NCI-H1436 treated with DMSO at 0.1 percent for 48 hours (cell line): ENCODE measurements around the gene RNU4-1.
"Not testable (repeated sequence)": the region's sequence is repeated elsewhere in the genome, so short reads cannot be mapped to it uniquely, and the experiment has no call there.

Experiments used
- DNase-seq: peaks from one replicate; lab custom pipeline; 2025; lab: John Stamatoyannopoulos, UW

Gene RNU4-1

DNA sequence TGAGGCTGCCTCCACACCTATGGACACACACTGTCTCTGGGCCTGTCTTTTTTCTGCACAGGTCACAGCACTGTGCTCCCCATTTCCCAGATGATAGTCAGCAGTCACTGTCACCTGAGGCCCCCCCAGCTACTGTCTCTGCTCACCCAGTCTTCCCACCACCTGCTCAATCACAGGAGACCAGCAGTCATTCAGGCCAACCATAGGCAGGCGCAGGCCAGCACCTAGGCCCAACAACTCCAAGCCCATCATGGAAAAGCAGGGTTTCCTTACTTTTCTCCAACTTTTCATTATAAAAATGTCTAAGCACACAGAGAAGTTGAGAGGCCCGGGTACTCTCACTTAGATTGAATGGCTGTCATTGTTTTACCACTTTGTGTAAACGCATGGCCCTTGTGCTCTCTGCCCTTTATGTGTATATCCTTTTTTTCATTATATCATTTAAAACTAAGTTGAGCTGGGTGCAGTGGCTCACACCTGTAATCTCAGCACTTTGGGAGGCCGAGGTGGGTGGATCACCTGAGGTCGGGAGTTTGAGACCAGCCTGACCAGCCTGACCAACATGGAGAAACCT lies 34.6 kb downstream of the RNU4-1 start:
- no peak for DNase-seq

DNA sequence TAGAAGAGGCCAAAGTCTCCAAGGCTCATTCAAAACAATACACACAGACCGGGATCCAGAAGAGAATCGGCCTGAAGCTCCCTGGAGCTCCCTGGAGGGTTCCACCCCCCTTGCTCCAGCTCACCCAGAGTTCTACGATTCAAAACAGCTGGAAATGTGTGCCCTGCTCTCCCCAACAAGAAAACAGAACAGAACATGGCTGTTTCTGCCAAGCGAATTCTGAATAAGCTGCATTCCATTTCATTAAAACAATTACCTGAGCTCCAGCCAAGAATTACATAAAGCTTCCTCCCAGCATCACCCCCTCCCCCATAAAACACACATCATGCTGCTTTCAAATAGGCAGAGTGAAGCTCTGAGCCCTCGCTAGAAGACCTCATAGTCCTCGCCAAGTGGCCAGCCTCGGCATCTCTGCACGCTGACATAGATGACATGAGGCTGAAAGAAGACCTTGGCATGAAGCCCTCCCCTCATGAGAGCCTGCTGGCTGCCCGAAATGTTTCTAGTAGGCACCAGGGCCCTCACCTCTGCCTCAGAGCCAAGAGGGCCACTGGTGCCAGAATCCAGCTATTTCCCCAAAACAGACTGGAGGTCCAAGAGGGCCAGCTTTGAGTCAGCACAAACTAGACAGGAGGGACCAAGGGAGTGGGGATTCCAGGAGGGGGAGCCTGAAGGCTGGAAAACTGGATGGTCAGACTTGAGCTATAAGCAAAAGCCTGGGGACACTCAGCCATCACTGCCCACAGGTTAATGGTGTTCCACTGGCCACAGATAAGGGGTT lies 35.8 kb downstream of the RNU4-1 start:
- DNase-seq: no peak

DNA sequence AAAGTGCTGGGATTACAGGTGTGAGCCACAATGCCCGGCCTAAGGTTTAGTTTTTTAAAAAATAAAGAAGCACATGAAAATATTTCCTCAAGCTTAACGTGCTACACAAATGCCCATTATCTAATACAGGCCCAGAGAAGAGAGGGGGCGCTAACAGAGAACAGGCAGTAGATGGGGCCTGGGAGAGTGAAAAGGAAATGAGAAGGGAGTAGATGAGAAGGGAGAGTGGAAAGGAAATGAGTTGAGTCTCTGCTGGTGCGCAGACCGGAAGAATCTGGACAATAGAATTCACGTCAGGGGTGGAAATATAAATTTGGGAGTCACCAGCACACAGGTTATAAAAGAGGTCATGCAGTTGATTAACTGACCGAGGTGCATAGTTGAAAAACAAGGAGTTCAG lies 38.2 kb downstream of the RNU4-1 start:
- DNase-seq: no peak

- not testable (repeated sequence) for DNase-seq
Measured at GRCh38 chr12:120253313-120253712, 39.7 kb downstream of the RNU4-1 start.

GRCh38 chr12:120252071-120252906 lies 40.7 kb downstream of the RNU4-1 start:
- DNase-seq: no peak

DNA sequence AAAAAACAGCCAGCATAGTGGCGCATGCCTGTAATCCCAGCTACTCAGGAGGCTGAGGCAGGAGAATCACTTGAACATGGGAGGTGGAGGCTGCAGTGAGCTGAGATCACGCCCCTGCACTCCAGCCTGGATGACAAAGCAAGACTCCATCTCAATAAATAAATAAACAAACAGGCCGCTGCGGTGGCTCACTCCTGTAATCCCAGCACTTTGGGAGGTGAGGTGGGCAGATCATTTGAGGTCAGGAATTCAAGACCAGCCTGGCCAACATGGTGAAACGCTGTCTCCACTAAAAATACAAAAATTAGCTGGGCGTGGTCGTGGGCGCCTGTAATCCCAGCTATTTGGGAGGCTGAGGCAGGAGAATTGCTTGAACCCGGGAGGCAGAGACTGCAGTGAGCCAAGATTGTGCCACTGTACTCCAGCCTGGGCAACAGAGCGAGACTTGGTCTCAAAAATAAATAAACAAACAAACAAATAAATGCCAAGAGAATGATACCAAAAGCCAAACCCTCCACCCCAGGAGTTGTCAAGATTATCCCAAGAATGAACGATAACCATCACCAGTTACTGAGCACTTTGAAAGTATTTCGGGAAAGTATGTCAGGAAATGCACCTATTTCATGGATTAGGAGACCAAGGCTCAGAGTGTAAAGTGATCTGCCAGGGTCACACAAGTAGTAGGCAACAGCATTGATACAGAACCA lies 41.5 kb downstream of the RNU4-1 start:
- DNase-seq: not testable (repeated sequence)

DNA sequence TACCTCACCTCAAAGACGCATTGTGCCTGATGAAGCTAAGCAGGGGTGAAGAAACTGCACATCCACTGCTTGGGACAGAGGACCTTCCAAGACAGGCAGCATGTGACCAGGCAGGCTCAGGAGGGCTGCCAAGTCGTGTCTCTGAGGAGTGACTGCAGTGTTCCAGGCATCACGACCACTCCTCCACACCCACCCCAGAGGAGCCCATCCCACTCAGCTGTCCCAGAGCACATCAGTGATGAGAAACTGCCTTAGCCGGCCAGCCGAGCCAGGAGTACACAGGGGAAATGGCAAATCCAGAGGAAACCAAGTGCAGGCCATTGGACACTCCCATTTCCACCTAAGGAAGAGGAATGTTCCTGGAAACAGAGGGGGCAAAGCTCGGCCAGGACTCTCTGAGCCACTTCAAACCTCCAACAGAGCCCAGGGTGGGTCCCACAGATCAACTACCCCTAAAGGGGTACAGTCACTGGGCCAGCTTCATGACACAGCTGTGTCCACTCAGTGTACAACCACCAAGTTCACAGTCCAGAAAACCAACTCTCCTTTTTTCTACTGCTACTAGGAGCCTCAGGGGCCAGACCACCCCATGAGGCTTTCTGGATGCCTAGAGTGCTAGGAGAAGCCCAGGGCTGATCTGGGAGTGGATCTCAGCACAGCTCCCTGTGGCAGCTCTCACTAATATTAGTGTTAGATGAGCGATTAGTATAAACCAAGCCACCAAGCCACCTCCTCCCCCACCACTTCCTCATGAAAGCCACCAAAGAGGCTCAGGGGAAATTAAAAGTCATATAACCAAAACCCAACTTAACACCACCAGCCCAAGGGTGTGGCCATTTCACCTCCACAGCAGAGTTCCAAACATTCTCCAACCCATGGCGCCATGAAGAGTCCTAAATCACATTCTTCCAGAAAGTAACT lies 42.9 kb downstream of the RNU4-1 start:
- no peak for DNase-seq

DNA sequence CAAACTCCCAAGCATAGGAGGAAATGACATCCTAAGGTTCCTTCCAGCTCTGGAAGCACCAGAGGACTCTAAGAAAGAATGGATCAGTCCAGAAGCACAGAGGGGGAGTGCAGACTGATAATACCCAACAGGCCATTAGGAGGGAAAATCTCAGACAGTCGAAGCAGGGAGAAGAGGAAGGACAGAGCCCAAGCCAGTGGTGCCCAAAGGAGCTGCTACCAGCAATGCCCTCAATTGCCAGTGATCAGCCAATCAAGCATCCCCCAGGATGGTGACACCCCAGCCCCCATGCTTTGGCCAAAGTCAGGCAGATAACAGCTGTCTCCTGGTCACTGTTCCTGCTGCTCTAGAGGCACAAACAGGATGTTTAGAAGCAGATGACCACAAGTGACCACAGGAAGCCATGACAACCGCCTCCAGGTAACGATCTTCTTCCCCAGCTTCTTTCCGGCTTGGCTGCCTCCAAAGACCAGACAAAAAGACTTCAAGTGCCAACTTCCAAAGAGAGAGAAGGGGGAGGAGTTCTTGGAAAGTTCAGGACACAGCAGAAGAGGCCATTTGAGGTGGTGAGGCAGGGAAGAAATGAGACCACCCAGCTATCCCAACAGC lies 43.7 kb downstream of the RNU4-1 start:
- DNase-seq: no peak

GRCh38 chr12:120247621-120248030 lies 45.4 kb downstream of the RNU4-1 start:
- DNase-seq: no peak

DNA sequence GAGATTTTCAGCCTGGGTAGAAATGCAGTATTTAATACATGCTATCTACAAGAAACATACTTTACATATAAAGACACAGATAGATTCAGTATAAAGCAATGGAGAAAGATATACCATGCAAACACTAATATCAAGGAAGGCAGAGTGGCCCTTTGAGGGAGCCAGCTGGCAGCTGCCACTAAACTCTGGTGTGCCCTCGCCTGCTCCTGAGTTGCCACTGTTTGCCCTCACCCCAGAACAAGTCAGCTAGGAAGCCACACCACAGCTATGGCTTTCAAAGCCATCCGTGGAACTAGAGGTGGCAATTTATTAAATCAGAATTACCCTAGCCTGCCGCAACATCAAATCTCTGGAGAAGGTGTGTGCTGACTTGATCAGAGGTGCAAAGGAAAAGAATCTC lies 45.9 kb downstream of the RNU4-1 start:
- no peak for DNase-seq

DNA sequence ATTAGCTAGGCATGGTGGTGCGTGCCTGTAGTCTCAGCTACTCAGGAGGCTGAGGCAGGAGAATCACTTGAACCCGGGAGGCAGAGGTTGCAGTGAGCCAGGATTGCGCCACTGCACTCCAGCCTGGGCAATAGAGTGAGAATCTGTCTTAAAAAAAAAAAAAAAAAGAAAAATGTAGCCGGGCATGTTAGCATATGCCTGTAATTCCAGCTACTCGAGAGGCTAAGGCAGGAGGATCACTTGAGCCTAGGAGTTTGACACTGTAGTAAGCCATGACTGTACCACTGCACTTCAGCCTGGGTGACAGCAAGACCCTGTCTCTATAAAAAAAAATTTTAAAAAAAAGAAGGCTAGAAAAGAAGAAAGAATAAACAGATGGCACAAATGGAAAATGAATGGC lies 46.3 kb downstream of the RNU4-1 start:
- not testable (repeated sequence) for DNase-seq
